Measurements from ENCODE around the gene RAD51C. TPM values are rescaled to one million over a fixed set of nuclear protein-coding genes. Genes with fewer than 3 reads are reported as not detected.

Gene RAD51C
- polyA plus RNA-seq, 1 donor (not counting 4 experiments of a cell fraction or from before 2014, with no cell fraction given), result 41.8 TPM

DNA sequence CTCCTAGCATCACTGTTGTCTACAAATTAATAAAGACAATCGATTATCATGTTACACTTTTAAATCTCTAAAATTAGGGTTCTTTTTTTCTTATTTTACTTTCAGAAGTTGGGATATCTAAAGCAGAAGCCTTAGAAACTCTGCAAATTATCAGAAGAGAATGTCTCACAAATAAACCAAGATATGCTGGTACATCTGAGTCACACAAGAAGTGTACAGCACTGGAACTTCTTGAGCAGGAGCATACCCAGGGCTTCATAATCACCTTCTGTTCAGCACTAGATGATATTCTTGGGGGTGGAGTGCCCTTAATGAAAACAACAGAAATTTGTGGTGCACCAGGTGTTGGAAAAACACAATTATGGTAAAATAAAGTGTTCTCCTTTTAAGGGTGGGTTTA, 2.4 kb downstream of the RAD51C start:
- Histone ChIP-seq H3K27ac (ENCODE audit: control insufficient read depth, insufficient read depth, low read length) (no peak overlapping the region), H3K27me3 (ENCODE audit: control insufficient read depth, extremely low read depth, insufficient read depth, low read length) (no peaks in the 10 kb centered on the region), H4K20me1 (ENCODE audit: control insufficient read depth, extremely low read depth, insufficient read depth, low read length) (no peaks in the 10 kb centered on the region), H3K9ac (ENCODE audit: control insufficient read depth, extremely low read depth, insufficient read depth, low read length) (no peak overlapping the region), H3K9me3 (ENCODE audit: control insufficient read depth, low read depth, low read length) (no peaks in the 10 kb centered on the region), H2AFZ (ENCODE audit: control insufficient read depth, low read length) (no peak overlapping the region), H3K79me2 (ENCODE audit: control insufficient read depth, insufficient read depth, low read length) (peaks cover 17% of the 10 kb centered on the region), H3K36me3 (ENCODE audit: control insufficient read depth in 2 of 2, extremely low read depth in 1 of 2, insufficient read depth in 2 of 2, low read length in 2 of 2) (peaks cover 0 to 7% of the 10 kb centered on the region in 2 experiments), H3K4me3 (ENCODE audit: control insufficient read depth in 2 of 3, extremely low read depth in 1 of 3, insufficient read depth in 2 of 3, low read depth in 1 of 3, low read length in 3 of 3) (no peak overlapping the region), H3K4me1 (ENCODE audit: control insufficient read depth, extremely low read depth, insufficient read depth, low read length) (peaks cover 17% of the 10 kb centered on the region), H3K9me1 (ENCODE audit: control insufficient read depth, extremely low read depth, insufficient read depth, low read length) (no peaks in the 10 kb centered on the region), H3K4me2 (ENCODE audit: control insufficient read depth, extremely low read depth, insufficient read depth, low read depth, low read length) (no peak overlapping the region)
- DNase-seq (ENCODE audit: low read depth, low spot score) (no peak), FAIRE-seq (no peak)
- TF ChIP-seq EZH2 (IDR thresholded peaks at IDR 0.05; ENCODE audit: low read length), result no peak
- TF ChIP-seq, protein P1, sequence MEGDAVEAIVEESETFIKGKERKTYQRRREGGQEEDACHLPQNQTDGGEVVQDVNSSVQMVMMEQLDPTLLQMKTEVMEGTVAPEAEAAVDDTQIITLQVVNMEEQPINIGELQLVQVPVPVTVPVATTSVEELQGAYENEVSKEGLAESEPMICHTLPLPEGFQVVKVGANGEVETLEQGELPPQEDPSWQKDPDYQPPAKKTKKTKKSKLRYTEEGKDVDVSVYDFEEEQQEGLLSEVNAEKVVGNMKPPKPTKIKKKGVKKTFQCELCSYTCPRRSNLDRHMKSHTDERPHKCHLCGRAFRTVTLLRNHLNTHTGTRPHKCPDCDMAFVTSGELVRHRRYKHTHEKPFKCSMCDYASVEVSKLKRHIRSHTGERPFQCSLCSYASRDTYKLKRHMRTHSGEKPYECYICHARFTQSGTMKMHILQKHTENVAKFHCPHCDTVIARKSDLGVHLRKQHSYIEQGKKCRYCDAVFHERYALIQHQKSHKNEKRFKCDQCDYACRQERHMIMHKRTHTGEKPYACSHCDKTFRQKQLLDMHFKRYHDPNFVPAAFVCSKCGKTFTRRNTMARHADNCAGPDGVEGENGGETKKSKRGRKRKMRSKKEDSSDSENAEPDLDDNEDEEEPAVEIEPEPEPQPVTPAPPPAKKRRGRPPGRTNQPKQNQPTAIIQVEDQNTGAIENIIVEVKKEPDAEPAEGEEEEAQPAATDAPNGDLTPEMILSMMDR (optimal IDR thresholded peaks at IDR 0.05 in 1 of 3, IDR thresholded peaks at IDR 0.05 in 1 of 3, conservative IDR thresholded peaks at IDR 0.05 in 1 of 3; ENCODE audit: extremely low read depth in 1 of 3, insufficient read depth in 2 of 3, low read length in 3 of 3), result no peak
- dilution Hi-C loops (cut with MboI; ENCODE audit: extremely low pct_ligation_motif_present, low sequenced_read_pairs), result no loop called here

DNA sequence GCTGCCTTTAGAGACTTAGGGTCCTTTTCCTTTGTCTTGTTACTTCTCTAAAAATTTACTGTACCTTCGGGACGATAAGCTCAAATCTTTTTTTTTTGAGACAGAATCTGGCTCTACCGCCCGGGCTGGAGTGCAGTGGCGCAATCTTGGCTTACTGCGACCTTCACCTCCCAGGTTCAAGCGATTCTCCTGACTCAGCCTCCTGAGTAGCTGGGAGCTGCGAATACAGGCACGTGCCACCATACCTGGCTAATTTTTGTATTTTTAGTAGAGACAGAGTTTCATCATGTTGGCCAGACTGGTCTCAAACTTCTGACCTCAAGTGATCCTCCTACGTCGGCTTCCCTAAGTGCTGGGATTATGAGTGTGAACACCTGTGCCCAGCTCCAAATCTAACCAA, 7.4 kb downstream of the RAD51C start:
- TF ChIP-seq, protein P1 (optimal IDR thresholded peaks at IDR 0.05 in 1 of 3, IDR thresholded peaks at IDR 0.05 in 1 of 3, conservative IDR thresholded peaks at IDR 0.05 in 1 of 3; ENCODE audit: extremely low read depth in 1 of 3, insufficient read depth in 2 of 3, low read length in 3 of 3), result no peak

More for the DNA sequence above, 7.4 kb downstream of the RAD51C start:
- no peaks in the 10 kb centered on the region for H3K9me3 ChIP-seq (ENCODE audit: control insufficient read depth, low read depth, low read length)
- H3K4me2 ChIP-seq (ENCODE audit: control insufficient read depth, extremely low read depth, insufficient read depth, low read depth, low read length), result no peak overlapping the region
- H3K79me2 ChIP-seq (ENCODE audit: control insufficient read depth, insufficient read depth, low read length), result peaks cover 2% of the 10 kb centered on the region
- H3K27me3 ChIP-seq (ENCODE audit: control insufficient read depth, extremely low read depth, insufficient read depth, low read length), result no peaks in the 10 kb centered on the region
- H3K4me1 ChIP-seq (ENCODE audit: control insufficient read depth, extremely low read depth, insufficient read depth, low read length), result no peaks in the 10 kb centered on the region
- FAIRE-seq (no peak), DNase-seq (ENCODE audit: low read depth, low spot score) (no peak)
- H4K20me1 ChIP-seq (ENCODE audit: control insufficient read depth, extremely low read depth, insufficient read depth, low read length), result no peaks in the 10 kb centered on the region
- no peaks in the 10 kb centered on the region for H3K9me1 ChIP-seq (ENCODE audit: control insufficient read depth, extremely low read depth, insufficient read depth, low read length)
- no peak overlapping the region for H3K27ac ChIP-seq (ENCODE audit: control insufficient read depth, insufficient read depth, low read length)
- peaks cover 0 to 6% of the 10 kb centered on the region in 2 experiments for H3K36me3 ChIP-seq (ENCODE audit: control insufficient read depth in 2 of 2, extremely low read depth in 1 of 2, insufficient read depth in 2 of 2, low read length in 2 of 2)
- H3K9ac ChIP-seq (ENCODE audit: control insufficient read depth, extremely low read depth, insufficient read depth, low read length), result no peak overlapping the region
- H2AFZ ChIP-seq (ENCODE audit: control insufficient read depth, low read length), result no peak overlapping the region
- dilution Hi-C loops (cut with MboI; ENCODE audit: extremely low pct_ligation_motif_present, low sequenced_read_pairs), result no loop called here
- no peak overlapping the region for H3K4me3 ChIP-seq (ENCODE audit: control insufficient read depth in 2 of 3, extremely low read depth in 1 of 3, insufficient read depth in 2 of 3, low read depth in 1 of 3, low read length in 3 of 3)
